ENCODE measurements around the gene KIF6.

KIF6 gene

DNA sequence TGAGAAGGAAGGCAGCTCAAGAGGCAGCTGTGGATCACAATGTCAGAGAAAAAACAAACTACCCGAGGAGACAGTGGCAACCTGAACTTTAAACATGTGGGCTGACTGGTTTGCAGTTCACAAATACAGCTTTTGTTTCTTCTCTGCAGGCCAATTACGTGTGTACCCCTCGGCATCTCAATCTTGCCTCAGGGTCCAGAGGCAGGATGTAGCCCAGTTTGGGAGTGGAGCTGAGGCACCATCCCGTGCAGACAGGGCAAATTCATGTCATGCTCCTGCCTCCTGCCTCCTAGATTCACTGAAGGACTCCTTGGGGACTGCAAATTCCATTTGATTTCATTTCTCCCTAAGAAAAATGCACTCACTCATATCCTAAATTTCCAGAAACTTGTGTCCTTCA lies 308.5 kb downstream of the KIF6 start:
- ChIA-PET CTCF (no interaction called here), POLR2A (no interaction called here)
- no peak for DNase-seq (ENCODE audit: extremely low spot score)
- no peak for TF ChIP-seq CTCF (IDR thresholded peaks at IDR 0.05; ENCODE audit: control extremely low read depth, extremely low read depth, low read depth, missing control alignments)

DNA sequence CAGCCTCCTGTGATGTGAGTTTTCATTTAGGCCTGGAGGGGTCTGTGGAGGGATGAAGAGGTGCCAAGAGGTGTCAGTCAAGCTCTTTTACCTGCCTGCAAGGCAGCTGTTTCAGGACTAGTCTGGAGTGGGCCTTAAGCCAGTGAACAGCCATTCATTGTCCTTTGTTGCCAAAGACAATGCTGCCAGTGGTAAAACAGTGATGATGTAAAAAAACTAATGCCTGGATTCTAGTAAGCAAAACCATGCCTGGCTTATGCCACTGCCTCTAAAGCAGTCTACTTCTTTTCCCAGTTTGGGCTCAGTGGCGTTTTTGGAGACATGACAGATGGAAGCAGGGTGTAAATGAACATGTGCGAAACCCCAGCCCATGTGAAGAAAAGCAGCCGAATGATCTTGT lies 309.2 kb downstream of the KIF6 start:
- CTCF ChIA-PET, result interaction anchor here (1.1 kb wide), 1 partner anchor 36 kb away, joined by 3 read pairs; no protein-coding TSS in a partner anchor

GRCh38 chr6:39415482-39415881 lies 309.7 kb downstream of the KIF6 start:
- CTCF ChIA-PET, result interaction anchor here (1.1 kb wide), 1 partner anchor 37 kb away, joined by 3 read pairs; no protein-coding TSS in a partner anchor
- POLR2A ChIA-PET, result no interaction called here
- DNase-seq (ENCODE audit: extremely low spot score), result no peak
- TF ChIP-seq CTCF (IDR thresholded peaks at IDR 0.05; ENCODE audit: control extremely low read depth, extremely low read depth, low read depth, missing control alignments), result no peak

More for the DNA sequence above, 309.2 kb downstream of the KIF6 start:
- no peak for DNase-seq (ENCODE audit: extremely low spot score)
- POLR2A ChIA-PET, result no interaction called here
- no peak for TF ChIP-seq CTCF (IDR thresholded peaks at IDR 0.05; ENCODE audit: control extremely low read depth, extremely low read depth, low read depth, missing control alignments)

- CTCF ChIA-PET, result interaction anchor here (1.0 kb wide), 1 partner anchor 10 kb away, joined by 3 read pairs; no protein-coding TSS in a partner anchor
- TF ChIP-seq CTCF (IDR thresholded peaks at IDR 0.05; ENCODE audit: control extremely low read depth, extremely low read depth, low read depth, missing control alignments), result no peak
- DNase-seq (ENCODE audit: extremely low spot score), result no peak
- POLR2A ChIA-PET, result no interaction called here
Observed at GRCh38 chr6:39411465-39411864, 313.7 kb downstream of the KIF6 start.

DNA sequence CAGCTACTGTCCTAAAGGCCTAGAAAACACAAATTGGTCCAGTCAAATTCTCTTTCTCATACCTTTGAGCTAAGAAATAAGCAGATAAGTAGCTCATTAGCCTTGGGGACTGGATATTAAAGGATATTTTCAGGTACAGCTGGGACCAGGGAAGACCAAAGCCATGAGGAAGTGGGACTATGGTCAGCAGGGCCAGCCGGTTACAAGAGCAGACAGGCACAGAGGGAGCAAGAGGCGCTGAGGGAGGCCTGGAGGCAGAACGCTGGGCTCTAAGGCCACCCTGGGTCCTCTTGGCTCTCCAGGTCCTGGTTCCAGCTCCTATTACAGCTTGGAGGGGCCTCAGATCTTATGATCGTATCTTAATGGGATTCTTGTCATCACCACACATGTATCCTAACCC lies 314.2 kb downstream of the KIF6 start:
- CTCF ChIA-PET, result interaction anchor here (1.0 kb wide), 1 partner anchor 9 kb away, joined by 3 read pairs; no protein-coding TSS in a partner anchor
- POLR2A ChIA-PET, result no interaction called here
- TF ChIP-seq CTCF (IDR thresholded peaks at IDR 0.05; ENCODE audit: control extremely low read depth, extremely low read depth, low read depth, missing control alignments), result no peak
- DNase-seq (ENCODE audit: extremely low spot score), result no peak

GRCh38 chr6:39409889-39410288 lies 315.3 kb downstream of the KIF6 start:
- TF ChIP-seq CTCF (IDR thresholded peaks at IDR 0.05; ENCODE audit: control extremely low read depth, extremely low read depth, low read depth, missing control alignments), result no peak
- POLR2A ChIA-PET, result no interaction called here
- CTCF ChIA-PET, result no interaction called here
- DNase-seq (ENCODE audit: extremely low spot score), result no peak
